Liver (tissue), 3 donors: Measurements from ENCODE around the gene ILF3.

Experiments used
- NR2F2 ChIP-seq: IDR thresholded peaks from 2 replicates; pipeline ENCODE4 v1.6.1; 2016; ENCODE audit warnings: antibody characterized with exemption
- RXRA ChIP-seq, 2 donors: IDR thresholded peaks; 2 replicates each; pipeline ENCODE4 v1.6.1; 2017 to 2018; ENCODE audit warnings: antibody characterized with exemption in 2 of 2, mild to moderate bottlenecking in 1 of 2
- SP1 ChIP-seq: IDR thresholded peaks from 2 replicates; pipeline ENCODE4 v1.6.1; 2018; ENCODE audit warnings: antibody characterized with exemption, mild to moderate bottlenecking
- TAF1 ChIP-seq: conservative IDR thresholded peaks from 2 replicates; pipeline ENCODE4 v1.6.1; 2016; ENCODE audit warnings: antibody characterized with exemption, mild to moderate bottlenecking
- TF ChIP-seq, protein P1 (sequence below): fragments of 150-350 bp; IDR thresholded peaks from 2 replicates; pipeline ENCODE4 v1.5.1; 2017; ENCODE audit warnings: improper control_type of control experiment, low read depth, low read length; ENCODE audit not compliant: missing input control
- TF ChIP-seq, protein P2 (sequence below): IDR thresholded peaks from 2 replicates; pipeline ENCODE4 v1.6.1; 2016; ENCODE audit warnings: antibody characterized with exemption
- donor health status: healthy.
- donor health status: healthy.

DNA sequence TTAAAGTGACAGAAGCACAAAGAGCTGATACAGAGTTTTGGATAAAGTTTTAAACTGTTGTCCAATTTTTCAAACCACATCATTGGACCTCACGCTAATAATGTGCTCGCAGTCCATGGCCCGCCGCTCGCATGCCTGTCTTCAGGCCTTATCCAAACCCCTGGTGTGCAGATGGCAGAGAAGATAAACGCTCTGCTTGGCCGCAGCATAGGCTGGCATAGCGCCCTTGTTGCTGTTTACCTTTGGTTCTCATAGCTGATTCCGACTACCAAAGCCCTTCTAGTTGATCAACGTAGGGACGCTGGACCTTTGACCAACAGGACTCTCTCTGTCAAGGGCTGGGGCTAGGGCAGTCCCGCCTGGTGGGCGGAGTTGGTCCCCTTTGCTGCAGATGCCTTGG, 23.6 kb downstream of the ILF3 start:
- TF ChIP-seq, protein P1, sequence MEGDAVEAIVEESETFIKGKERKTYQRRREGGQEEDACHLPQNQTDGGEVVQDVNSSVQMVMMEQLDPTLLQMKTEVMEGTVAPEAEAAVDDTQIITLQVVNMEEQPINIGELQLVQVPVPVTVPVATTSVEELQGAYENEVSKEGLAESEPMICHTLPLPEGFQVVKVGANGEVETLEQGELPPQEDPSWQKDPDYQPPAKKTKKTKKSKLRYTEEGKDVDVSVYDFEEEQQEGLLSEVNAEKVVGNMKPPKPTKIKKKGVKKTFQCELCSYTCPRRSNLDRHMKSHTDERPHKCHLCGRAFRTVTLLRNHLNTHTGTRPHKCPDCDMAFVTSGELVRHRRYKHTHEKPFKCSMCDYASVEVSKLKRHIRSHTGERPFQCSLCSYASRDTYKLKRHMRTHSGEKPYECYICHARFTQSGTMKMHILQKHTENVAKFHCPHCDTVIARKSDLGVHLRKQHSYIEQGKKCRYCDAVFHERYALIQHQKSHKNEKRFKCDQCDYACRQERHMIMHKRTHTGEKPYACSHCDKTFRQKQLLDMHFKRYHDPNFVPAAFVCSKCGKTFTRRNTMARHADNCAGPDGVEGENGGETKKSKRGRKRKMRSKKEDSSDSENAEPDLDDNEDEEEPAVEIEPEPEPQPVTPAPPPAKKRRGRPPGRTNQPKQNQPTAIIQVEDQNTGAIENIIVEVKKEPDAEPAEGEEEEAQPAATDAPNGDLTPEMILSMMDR = no peak
- TF ChIP-seq SP1 (peak; percentile 91), TAF1 (no peak), RXRA (IDR thresholded peaks at IDR 0.05) (peak; percentile 70 to 79), NR2F2 (no peak)
- TF ChIP-seq, protein P2, sequence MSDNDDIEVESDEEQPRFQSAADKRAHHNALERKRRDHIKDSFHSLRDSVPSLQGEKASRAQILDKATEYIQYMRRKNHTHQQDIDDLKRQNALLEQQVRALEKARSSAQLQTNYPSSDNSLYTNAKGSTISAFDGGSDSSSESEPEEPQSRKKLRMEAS = no peak
